Fibroblast of skin of right quadriceps (primary cell): ENCODE results near the gene TMEM176B.

Experiments used
- DNase-seq: peaks from one replicate; pipeline ENCODE4 v3.0.0-alpha.2; 2013

Gene TMEM176B

GRCh38 chr7:150799741-150800580, at the start of gene TMEM176B:
Gene TMEM176B, minus strand, starts transcription at chr7:150800364. Its CDS starts 3,795 bp downstream, at chr7:150796569.
- DNase-seq: no peak

- no peak for DNase-seq
These were observed 49.1 kb upstream of the TMEM176B start for GRCh38 chr7:150849204-150849775.

- no peak for DNase-seq
These were observed 48.5 kb upstream of the TMEM176B start for GRCh38 chr7:150848561-150849115.

- no peak for DNase-seq
These were observed 47.9 kb upstream of the TMEM176B start for GRCh38 chr7:150848111-150848510.

GRCh38 chr7:150847536-150847935, 47.4 kb upstream of the TMEM176B start:
- no peak for DNase-seq

GRCh38 chr7:150846291-150847115, 46.3 kb upstream of the TMEM176B start:
- no peak for DNase-seq

- DNase-seq: no peak
These were observed 45.3 kb upstream of the TMEM176B start for GRCh38 chr7:150845421-150845861.

- DNase-seq: no peak
These were observed 42.6 kb upstream of the TMEM176B start for GRCh38 chr7:150842716-150843115.

GRCh38 chr7:150842018-150842417, 41.9 kb upstream of the TMEM176B start:
- no peak for DNase-seq

- no peak for DNase-seq
These were observed 38.9 kb upstream of the TMEM176B start for GRCh38 chr7:150838965-150839650.

GRCh38 chr7:150835702-150836280, 35.6 kb upstream of the TMEM176B start:
- no peak for DNase-seq

GRCh38 chr7:150835019-150835418, 34.9 kb upstream of the TMEM176B start:
- DNase-seq: no peak

- no peak for DNase-seq
These were observed 31.7 kb upstream of the TMEM176B start for GRCh38 chr7:150831851-150832250.

GRCh38 chr7:150830937-150831336, 30.8 kb upstream of the TMEM176B start:
- DNase-seq: no peak

GRCh38 chr7:150829426-150829825, 29.3 kb upstream of the TMEM176B start:
- DNase-seq: no peak

- DNase-seq: no peak
These were observed 28.2 kb upstream of the TMEM176B start for GRCh38 chr7:150828384-150828783.

- no peak for DNase-seq
These were observed 26.1 kb upstream of the TMEM176B start for GRCh38 chr7:150826061-150826849.

- DNase-seq: no peak
These were observed 24.4 kb upstream of the TMEM176B start for GRCh38 chr7:150824379-150825177.

- DNase-seq: no peak
These were observed 23.4 kb upstream of the TMEM176B start for GRCh38 chr7:150823484-150824126.

- DNase-seq: no peak
These were observed 22.9 kb upstream of the TMEM176B start for GRCh38 chr7:150823043-150823442.
